SU-DHL-6 (cell line): ENCODE measurements around the gene SMIM23.

ENCODE experiments used
- EZH2phosphoT487 ChIP-seq: fragments of 200-600 bp; sonication (generic), shearing (Covaris generic); conservative IDR thresholded peaks from 2 replicates; pipeline ENCODE4 v1.6.1; 2018; ENCODE audit warnings: mild to moderate bottlenecking, antibody characterized with exemption, low read length, moderate library complexity, mixed read lengths
- TF ChIP-seq, protein P1 (sequence below): fragments of 200-600 bp; sonication (generic); IDR thresholded peaks from one replicate; pipeline ENCODE4 v1.5.1; 2017; ENCODE audit warnings: antibody characterized with exemption, mild to moderate bottlenecking, low read length, moderate library complexity; ENCODE audit not compliant: insufficient read depth, poor library complexity, severe bottlenecking

DNA sequence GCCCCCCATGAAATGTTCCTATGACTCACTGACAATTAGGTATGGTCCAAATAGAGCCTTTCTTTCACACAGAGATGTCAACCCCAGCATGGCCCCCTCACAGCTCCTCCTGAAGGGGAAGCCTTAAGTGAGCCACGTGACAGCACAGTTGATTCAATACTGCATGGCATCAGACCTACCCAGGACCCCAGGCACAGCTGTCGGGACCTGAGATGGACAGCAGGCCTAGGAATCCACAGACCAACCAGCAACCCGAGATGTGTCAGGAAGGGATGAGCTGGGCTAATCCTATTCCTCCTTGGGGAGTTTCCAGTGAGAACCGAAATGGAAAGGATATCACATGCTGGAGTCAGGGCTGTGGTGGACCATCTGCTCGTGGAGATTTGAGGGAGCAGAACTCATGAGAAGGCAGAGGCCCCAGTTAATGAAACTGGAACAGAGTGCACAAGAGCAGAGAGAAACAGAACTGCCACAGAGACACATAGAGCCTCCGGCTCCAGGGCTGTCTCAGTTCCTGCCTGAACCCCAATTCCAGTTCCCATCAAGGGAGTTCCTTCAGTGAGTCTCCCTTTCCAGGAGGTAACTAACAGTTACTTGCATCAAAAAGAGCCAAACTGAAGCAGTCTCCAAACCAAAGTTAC is 42.1 kb upstream of the SMIM23 start:
- TF ChIP-seq, protein P1, sequence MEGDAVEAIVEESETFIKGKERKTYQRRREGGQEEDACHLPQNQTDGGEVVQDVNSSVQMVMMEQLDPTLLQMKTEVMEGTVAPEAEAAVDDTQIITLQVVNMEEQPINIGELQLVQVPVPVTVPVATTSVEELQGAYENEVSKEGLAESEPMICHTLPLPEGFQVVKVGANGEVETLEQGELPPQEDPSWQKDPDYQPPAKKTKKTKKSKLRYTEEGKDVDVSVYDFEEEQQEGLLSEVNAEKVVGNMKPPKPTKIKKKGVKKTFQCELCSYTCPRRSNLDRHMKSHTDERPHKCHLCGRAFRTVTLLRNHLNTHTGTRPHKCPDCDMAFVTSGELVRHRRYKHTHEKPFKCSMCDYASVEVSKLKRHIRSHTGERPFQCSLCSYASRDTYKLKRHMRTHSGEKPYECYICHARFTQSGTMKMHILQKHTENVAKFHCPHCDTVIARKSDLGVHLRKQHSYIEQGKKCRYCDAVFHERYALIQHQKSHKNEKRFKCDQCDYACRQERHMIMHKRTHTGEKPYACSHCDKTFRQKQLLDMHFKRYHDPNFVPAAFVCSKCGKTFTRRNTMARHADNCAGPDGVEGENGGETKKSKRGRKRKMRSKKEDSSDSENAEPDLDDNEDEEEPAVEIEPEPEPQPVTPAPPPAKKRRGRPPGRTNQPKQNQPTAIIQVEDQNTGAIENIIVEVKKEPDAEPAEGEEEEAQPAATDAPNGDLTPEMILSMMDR = no peak
- no peak for TF ChIP-seq EZH2phosphoT487
